RPMI8226 (cell line): ENCODE results near the gene CRIP1.
A peak's percentile ranks its signal among the peaks of the same experiment; 100 is the strongest.

ENCODE experiments used
- DNase-seq: peaks from one replicate; pipeline ENCODE4 v3.0.0-alpha.2; 2015

Gene CRIP1

GRCh38 chr14:105536691-105537579, 50.2 kb downstream of the CRIP1 start:
- DNase-seq: no peak

- peak; percentile 60 for DNase-seq
Measured at GRCh38 chr14:105537580-105538474, 51.1 kb downstream of the CRIP1 start.
